Neutrophil (primary cell): ENCODE measurements around the gene GRIK2.
"Not testable (repeated sequence)": the region's sequence is repeated elsewhere in the genome, so short reads cannot be mapped to it uniquely, and the experiment has no call there.

Source experiments
- H3K27ac ChIP-seq: fragments of 200-600 bp; sonication (generic); 2 replicates; pipeline ENCODE4 v1.5.1; 2016; ENCODE audit warnings: mild to moderate bottlenecking, moderate library complexity
- H3K27me3 ChIP-seq: fragments of 200-600 bp; sonication (generic); 2 replicates; pipeline ENCODE4 v1.6.0; 2016; ENCODE audit warnings: mild to moderate bottlenecking
- H3K36me3 ChIP-seq: fragments of 200-600 bp; sonication (generic); 2 replicates; pipeline ENCODE4 v1.5.1; 2017
- H3K4me1 ChIP-seq, 2 experiments: fragments of 200-600 bp in 1 of 2; sonication (generic) in 1 of 2; 1 replicate in 1 of 2; 2 replicates in 1 of 2; pipeline versions ENCODE4 v1.5.1 to v1.6.1; 2013 to 2016; ENCODE audit warnings: low read depth in 1 of 2, low read length in 1 of 2, mild to moderate bottlenecking in 1 of 2, moderate library complexity in 1 of 2; ENCODE audit not compliant: control insufficient read depth in 1 of 2, insufficient read depth in 1 of 2
- H3K4me3 ChIP-seq, 2 experiments: fragments of 200-600 bp in 1 of 2; sonication (generic) in 1 of 2; 1 replicate in 1 of 2; 2 replicates in 1 of 2; pipeline ENCODE4 v1.5.1; 2013 to 2016; ENCODE audit warnings: low read depth in 1 of 2, low read length in 1 of 2, mild to moderate bottlenecking in 1 of 2, moderate library complexity in 1 of 2
- H3K9me3 ChIP-seq: fragments of 200-600 bp; sonication (generic); 2 replicates; pipeline ENCODE4 v1.5.1; 2016
- TF ChIP-seq, protein P1 (sequence below): fragments of 200-600 bp; sonication (generic); IDR thresholded peaks from 2 replicates; pipeline ENCODE4 v1.5.1; 2016; ENCODE audit warnings: antibody characterized with exemption

GRIK2 gene

DNA sequence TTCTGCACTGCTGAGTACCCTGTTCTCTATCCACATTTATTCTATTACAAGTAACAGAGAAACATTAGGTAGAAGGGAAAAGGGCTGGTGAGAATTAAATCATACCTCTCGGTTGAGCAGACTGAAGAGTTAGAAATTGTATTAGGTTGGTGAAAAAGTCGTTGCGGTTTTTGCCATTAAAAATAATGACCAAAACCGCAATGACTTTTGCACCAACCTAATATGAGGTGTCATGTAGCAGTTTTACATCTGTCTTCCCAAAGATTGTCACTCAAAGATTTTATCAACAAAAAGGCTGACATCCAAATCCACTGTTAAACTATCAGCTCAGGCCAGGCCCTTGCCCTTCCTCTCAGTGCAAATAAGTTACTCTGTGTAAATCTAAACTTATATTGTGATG lies 28.3 kb upstream of the GRIK2 start:
- no peaks in the 10 kb centered on the region for H3K27me3 ChIP-seq
- H3K4me1 ChIP-seq, result no peaks in the 10 kb centered on the region
- H3K27ac ChIP-seq, result no peak overlapping the region
- TF ChIP-seq, protein P1, sequence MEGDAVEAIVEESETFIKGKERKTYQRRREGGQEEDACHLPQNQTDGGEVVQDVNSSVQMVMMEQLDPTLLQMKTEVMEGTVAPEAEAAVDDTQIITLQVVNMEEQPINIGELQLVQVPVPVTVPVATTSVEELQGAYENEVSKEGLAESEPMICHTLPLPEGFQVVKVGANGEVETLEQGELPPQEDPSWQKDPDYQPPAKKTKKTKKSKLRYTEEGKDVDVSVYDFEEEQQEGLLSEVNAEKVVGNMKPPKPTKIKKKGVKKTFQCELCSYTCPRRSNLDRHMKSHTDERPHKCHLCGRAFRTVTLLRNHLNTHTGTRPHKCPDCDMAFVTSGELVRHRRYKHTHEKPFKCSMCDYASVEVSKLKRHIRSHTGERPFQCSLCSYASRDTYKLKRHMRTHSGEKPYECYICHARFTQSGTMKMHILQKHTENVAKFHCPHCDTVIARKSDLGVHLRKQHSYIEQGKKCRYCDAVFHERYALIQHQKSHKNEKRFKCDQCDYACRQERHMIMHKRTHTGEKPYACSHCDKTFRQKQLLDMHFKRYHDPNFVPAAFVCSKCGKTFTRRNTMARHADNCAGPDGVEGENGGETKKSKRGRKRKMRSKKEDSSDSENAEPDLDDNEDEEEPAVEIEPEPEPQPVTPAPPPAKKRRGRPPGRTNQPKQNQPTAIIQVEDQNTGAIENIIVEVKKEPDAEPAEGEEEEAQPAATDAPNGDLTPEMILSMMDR, result no peak
- no peak overlapping the region for H3K4me3 ChIP-seq
- H3K9me3 ChIP-seq, result no peaks in the 10 kb centered on the region
- H3K36me3 ChIP-seq, result no peaks in the 10 kb centered on the region

DNA sequence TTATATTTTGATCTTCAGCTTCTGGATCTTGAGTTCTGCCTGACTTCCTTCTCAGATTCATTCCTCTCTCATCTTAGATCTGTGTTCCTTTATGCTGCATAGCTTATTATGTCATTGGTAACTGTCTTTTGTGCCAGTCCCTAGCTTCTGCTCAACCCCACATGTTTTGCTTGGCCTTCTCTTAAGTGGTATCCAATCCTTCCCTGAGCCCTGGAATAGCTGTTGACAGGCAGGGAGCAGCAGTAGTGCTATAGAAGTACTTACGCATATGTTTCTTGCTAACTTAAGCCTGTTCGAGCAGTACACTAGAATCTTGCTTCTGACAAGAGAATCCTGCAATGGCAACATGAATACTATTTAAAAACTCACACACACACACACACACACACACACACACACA lies 13.6 kb upstream of the GRIK2 start:
- TF ChIP-seq, protein P1, result no peak
- Histone ChIP-seq H3K4me1 (no peaks in the 10 kb centered on the region), H3K27ac (no peak overlapping the region), H3K36me3 (no peaks in the 10 kb centered on the region), H3K27me3 (no peaks in the 10 kb centered on the region), H3K9me3 (no peaks in the 10 kb centered on the region), H3K4me3 (no peak overlapping the region)

DNA sequence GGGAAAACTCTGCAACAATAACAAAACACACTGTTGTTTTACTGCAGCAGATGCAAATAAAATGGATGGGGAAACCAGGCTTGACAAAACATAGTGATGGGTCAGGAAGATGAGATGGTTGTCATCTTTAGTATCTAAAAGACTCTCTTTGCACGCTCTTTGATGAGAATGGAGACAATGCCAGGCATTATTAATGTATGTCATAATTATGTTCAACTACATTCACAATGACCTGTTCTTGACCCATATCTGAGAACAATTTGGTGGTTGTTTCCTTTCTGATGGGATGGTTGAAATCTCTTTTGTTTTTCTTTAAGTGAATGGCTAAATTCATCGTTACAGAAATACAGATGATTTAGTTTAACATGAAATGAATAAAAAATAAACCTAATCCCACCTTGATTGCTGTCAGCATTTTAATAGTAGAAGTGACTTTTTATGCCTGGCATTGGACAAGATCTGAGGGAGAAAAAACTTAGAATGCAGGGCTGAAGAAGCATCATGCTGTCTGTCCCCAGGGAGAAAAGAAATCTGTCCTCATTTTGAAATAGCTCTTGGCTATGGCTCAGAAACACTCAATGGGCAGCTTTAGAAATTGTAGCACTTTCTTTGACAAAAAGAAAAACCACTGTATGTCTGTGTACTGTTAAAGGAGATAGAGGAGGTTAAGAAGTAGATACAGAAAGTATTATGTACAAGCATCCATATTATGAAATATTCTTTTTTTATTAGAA lies 12.4 kb upstream of the GRIK2 start:
- H3K36me3 ChIP-seq, result no peaks in the 10 kb centered on the region
- H3K9me3 ChIP-seq, result no peaks in the 10 kb centered on the region
- H3K27me3 ChIP-seq, result no peaks in the 10 kb centered on the region
- TF ChIP-seq, protein P1, result no peak
- no peak overlapping the region for H3K4me3 ChIP-seq
- no peaks in the 10 kb centered on the region for H3K4me1 ChIP-seq
- no peak overlapping the region for H3K27ac ChIP-seq

DNA sequence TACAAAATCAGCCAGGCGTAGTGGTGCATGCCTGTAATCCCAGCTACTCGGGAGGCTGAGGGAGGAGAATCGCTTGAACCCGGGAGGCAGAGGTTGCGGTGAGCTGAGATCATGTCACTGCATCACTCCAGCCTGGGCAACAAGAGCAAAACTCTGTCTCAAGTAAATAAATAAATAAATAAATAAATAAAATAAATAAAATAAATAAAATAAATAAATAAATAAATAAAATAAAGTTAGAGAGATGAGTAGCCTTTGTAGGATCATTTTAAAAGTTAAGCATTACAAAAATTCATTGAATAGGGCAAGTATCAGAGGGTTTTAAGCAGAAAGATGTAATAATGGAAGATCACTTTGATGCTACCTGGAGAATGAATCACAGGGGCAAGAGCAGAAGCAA lies 9.8 kb upstream of the GRIK2 start:
- not testable (repeated sequence) for H3K27ac ChIP-seq, H3K4me1 ChIP-seq, H3K27me3 ChIP-seq, H3K36me3 ChIP-seq, H3K4me3 ChIP-seq, H3K9me3 ChIP-seq

DNA sequence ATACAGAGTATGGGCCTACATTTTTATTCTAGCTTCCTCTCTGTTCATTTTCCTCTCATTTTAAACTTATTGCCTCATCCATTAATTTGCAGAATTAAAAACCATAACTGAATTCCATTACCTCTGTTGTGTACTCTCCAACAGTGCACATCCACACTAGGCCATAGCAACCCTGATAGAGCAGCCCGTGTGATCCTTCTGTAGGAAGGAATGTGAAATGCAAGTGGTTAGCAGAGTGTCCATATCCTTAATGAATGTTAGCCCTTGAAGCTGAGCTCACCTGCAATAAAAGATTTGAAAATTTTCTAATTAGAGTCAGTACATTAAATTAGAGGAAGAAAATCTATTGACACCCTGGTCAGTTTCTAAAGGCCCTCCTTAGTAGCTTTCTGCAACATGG lies 6.5 kb upstream of the GRIK2 start:
- TF ChIP-seq, protein P1, result no peak
- Histone ChIP-seq H3K4me3 (no peak overlapping the region), H3K9me3 (no peaks in the 10 kb centered on the region), H3K36me3 (no peaks in the 10 kb centered on the region), H3K27me3 (peaks cover 10% of the 10 kb centered on the region), H3K4me1 (no peaks in the 10 kb centered on the region), H3K27ac (no peak overlapping the region)

DNA sequence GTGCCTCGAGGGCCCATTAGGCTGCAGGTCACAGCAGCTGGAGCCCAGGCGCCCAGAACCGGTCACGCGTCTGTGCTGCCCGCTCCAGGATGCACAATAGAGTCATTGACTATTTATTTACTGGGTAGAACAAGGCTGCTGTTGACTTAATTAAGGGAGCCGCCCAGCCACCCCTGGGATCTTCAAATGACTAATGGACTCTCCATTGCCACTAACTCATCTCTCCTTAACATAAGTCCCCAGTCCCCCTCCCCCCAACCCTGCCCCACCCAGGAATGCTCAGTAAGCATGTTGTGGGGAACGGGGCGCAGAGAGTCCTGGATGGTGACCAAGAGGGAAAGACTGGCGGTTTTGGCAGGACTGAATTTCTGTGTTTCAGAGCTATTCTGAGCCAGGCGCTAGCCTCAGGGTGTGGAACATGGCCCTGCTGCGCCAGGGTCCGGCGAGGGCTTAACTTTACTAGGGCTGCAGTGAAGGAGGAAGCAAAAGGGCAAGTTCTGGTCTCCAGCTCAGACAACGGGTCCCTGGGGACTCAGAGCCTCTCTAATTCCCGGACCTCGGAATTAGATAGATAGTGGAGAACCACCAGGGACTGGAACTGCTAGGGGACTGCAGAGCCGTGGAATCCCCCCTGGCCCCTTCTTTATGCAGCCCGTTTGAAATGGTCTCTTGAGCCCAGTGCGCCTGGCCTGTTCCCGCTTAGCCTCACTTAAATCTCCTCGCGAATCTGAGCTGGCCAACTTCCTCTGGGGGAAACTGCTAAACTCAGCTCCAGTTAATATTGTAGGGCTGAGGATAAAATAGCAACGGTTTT lies 1.5 kb upstream of the GRIK2 start:
- Histone ChIP-seq H3K27ac (no peak overlapping the region), H3K4me3 (no peak overlapping the region), H3K36me3 (no peaks in the 10 kb centered on the region), H3K9me3 (no peaks in the 10 kb centered on the region), H3K4me1 (no peaks in the 10 kb centered on the region), H3K27me3 (peaks cover 51% of the 10 kb centered on the region)
- TF ChIP-seq, protein P1, result no peak
